AG08395 (cell line): ENCODE measurements around the gene ZNF579.
A peak's percentile ranks its signal among the peaks of the same experiment; 100 is the strongest.

Experiments
- DNase-seq: peaks from one replicate; pipeline ENCODE4 v3.0.0; 2012; ENCODE audit warnings: mixed read lengths, low spot score

ZNF579 gene, protein sequence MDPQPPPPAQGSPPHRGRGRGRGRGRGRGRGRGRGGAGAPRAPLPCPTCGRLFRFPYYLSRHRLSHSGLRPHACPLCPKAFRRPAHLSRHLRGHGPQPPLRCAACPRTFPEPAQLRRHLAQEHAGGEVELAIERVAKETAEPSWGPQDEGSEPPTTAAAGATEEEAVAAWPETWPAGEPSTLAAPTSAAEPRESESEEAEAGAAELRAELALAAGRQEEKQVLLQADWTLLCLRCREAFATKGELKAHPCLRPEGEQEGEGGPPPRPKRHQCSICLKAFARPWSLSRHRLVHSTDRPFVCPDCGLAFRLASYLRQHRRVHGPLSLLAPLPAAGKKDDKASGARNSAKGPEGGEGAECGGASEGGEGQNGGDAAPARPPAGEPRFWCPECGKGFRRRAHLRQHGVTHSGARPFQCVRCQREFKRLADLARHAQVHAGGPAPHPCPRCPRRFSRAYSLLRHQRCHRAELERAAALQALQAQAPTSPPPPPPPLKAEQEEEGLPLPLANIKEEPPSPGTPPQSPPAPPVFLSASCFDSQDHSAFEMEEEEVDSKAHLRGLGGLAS

DNA sequence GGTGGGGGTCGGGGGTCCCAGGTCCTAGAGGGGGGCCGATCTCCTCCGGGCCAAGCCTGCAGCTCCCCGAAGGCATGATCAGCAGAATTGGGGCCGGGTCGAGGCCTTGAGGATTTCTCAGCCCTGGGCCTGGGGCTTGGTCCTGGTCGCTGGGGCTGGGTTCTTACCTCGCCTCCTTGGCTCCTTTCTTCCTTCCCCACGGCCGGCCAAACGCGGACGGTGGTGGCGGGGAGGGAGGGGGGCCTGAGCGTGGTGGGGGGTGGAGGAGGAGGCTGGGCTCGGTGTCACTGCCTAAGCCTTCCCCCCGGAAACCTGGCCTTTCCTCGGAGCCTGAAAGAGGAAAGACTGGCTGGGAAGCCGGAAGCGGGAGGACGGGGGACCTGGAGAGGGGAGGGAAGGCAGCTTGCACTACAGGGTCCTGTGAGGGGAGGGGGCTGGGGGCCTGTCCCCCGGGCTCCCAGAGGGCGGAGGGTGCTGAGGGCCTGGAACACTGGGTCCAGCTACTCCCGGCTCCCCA, at the start of gene ZNF579:
TSS of gene ZNF579 (minus strand) at position 221 of the 517 bp plus-strand sequence. CDS start 1,209 bp downstream, outside the sequence.
- peak; percentile 92 for DNase-seq

DNA sequence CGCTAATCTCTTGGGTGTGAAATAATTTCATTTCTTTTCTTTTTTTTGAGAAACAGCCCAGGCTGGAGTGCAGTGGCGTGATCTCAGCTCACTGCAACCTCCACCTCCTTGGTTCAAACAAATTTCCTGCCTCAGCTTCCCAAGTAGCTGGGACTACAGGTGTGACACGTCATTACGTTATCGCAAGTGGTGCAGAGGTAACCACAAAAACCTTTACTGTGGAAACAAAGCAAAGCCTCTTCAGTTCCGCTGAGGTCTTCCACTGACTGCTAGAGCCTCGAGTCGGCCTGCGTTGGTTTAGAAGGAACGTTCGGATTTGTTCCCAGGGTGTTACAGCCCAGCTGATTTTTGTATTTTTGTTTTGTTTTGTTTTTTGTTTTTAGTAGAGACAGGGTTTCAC, 45.7 kb upstream of the ZNF579 start:
- DNase-seq: no peak

DNA sequence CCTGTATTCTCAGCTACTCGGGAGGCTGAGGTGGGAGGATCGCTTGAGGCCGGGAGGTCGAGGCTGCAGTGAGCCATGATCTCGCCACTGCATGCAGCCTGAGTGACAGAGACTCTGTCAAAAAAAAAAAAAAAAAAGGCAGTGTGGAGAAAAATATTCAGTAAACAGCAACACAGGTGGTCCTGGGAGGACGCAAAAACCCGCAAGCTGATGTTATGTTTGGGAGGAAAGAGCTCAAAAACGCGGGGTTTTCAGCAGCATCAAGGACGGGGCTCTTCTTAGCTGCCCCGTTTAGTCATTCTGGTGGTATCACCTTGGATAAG, 44.3 kb upstream of the ZNF579 start:
- no peak for DNase-seq

DNA sequence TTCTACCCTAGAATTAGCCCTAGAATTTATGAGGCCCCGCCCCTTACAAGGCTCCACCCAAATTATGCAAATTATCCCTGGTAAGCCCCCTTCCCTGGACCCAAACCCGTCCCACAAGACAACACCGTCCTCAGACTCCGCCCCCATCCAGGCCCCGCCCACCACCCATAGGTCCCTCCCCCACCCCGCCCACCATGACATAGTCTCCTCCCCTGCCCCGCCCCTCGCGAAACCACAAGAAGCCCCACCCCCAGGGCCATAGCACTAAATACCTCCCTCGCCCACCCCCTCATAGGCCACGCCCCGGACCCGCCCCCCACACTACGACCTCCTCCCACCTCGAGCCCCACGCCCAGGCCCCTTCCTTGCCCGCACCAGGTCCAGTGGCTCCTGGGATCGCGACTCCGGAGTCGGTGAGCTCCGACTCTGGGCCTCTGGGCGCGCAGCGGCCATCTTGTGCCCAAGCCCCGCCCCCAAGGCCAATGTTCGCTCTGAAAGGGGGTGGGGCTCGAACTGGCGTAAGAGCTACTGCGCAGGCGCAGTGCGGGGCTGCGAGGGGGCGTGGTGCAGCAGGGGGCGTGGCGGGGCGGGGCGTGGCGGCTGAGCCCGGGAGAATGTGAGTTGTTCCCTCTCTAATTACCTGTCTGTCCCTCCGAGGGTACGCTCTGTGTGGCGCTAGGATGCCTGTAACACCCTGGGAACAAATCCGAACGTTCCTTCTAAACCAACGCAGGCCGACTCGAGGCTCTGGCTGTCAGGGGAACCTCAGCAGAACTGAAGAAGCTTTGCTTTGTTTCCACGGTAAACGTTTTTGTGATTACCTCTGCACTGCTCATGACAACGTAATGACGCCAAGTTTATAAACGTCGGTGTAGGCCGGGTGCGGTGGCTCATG, 43.7 kb upstream of the ZNF579 start, which contains the start of gene ZNF784:
TSS of gene ZNF784 (minus strand) at position 458 of the 895 bp plus-strand sequence. CDS start at position 453, 5 bp downstream.
- DNase-seq: peak; percentile 99

DNA sequence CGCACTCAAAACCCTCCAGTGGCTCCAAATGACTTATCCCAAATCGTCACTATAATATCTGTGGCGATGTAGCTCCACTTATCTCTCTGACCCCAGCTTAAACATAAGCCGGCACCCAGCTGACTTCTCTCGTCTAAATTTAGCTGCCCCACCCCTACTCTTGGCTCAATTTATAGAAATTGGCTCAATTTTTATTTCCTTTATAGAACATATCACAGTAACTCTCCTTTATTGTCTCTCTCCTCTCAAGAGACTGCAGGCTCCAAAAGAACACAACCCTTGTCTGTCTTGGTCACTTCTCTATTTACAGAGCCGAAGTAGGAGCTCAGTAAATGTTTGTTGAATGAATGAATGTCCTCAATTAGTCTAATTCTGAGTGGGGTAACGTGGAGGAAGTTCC, 42.9 kb upstream of the ZNF579 start:
- no peak for DNase-seq

DNA sequence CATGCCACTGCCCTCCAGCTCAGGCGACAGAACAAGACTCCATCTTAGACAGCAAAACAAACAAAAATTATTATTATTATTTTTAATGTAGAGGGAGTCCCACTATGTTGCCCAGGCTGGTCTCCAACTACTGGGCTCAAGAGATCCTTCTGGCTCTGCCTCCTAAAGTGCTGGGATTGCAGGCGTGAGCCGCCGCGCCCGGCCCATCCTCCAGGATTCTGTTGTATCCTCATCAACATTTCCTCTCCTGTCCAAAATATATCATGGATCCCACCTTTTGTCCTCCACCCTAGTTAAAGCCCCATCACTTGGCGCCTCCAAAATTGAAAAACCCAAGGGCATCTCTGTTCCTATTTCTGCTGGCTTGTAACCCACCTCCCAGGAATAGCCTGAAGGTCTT, 42.5 kb upstream of the ZNF579 start:
- no peak for DNase-seq

DNA sequence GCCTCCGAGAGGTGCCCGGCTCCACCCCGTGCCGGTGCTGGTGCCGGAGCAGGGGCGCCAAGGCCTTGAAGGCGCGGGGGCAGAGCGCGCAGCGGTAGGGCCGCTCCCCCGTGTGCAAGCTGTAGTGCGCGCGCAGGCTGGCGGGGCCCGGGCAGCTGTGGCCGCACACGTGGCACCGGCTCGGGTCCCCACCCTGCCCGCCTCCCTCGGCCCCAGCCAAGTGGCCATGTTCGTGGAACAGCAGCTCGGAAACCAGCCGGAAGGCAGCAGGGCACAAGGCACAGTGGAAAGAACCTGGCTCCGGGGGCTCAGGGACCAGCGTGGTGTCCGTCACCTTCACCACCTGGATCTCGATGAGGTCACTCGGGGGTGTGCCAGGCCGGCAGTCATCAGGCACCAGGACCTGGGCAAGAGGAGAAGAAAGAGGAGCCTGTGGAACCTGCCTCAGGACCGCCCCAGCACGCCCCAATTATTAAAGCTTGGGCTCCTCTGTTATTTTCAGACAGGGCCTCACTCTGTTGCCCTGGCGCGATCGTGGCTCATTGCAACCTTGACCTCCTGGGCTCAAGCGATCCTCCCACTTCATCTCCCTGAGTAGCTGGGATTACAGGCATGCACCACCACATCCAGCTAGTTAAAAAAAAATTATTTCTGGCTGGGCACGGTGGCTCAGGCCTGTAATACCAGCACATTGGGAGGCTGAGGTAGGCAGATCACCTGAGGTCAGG, 41.8 kb upstream of the ZNF579 start:
- DNase-seq: no peak

DNA sequence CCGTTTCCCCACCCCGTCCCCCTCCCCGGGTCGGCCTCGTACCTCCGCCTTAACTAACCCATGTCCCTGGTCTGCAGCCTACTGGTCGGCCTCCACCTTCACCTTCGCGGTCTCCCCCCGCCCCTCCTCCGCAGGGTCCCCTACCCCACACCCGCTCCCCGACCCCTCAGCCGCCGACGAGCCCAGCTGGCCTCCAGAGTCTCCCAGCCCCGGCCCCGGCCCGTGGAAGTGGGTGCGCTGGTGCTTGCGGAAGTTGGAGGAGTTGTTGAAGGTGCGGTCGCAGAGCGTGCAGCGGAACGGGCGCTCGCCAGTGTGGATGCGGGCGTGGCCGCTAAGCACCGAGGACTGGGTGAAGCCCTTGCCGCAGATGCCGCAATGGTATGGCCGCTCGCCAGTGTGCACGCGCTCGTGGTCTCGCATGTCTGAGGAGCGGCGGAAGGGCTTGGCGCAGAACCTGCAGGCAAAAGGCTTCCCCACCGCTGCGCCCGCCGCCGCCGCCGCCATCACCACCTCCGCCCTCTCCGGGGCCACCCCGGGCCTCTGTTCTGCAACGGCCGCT, 41.1 kb upstream of the ZNF579 start:
- DNase-seq: no peak

DNA sequence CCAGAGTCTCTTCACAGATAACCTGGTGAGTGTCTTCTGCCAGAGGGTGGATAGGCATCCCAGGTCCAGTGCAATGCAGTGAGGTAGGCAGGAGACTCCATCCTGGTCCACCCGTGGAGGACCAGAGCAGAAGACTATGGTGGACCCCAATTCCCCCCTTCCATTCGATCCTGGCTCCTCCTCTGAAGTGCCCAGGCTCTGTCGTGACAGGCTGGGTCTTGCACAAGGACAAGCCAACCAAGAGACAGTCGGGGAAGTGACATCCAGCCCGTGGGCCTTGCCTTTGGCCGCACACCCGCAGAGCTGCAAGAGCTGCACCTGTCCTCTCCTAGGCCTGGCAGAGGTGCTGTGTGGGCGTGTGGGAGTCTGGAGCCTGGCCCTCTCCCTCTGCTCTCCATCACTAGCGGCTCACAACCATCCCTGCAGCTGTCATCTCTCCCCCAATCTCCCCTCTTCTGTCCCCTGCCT, 40.6 kb upstream of the ZNF579 start:
- no peak for DNase-seq

DNA sequence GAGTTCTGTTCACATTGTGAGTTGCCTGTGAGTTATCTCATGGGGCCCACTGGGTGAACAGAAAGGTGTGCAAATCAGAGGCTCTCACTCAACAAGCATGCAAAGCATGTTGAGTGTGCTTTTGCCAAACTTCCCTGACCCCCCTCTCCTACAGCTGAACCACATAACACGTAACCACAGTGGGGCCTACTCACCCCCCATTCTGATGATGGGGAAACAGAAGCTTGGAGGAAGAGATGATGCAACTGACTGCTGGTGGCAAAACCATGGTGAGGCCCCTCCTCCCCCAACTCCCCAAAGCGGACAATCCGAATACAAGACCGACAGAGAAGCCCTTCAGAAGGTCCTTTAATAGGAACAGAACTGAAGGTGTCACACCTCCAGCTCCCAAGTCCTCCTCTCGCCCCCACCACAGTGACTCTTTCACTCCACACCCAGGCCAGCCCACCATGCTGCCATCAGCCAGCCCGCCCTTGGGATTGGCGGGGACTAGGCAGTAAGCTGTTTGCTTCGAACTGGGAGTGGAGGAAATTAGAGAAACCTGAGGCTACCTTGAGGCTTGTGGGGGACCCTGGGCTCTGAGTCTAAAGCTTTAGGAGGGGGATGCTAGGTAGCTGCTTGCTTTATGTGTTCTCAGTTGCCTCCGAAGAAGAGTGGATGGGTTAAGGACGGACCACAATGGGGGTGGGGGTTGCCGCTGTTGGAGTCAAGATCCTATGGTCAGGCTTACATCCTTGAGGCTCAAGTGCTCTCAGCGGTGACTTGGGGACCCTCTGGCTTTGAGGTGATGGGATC, 40.0 kb upstream of the ZNF579 start:
- no peak for DNase-seq

DNA sequence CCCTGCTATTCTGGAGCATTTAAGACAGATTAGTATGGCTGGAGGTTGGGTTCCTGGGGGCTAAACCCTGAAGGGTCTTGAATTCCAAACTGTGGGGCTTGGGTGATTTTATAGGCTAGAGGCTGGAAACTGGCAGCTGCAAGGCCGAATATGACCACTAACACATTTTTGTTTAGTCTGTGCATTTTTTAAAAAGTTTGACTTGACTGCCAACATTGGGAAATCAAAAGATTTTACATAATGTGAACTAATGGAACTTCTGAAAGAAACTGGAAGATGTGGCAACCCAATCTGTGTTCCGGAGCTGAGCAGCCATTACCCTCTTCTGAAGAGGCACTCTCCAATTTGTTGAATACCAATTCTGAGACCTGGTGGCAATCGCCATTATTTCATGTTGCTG, 38.6 kb upstream of the ZNF579 start:
- peak; percentile 29 for DNase-seq

DNA sequence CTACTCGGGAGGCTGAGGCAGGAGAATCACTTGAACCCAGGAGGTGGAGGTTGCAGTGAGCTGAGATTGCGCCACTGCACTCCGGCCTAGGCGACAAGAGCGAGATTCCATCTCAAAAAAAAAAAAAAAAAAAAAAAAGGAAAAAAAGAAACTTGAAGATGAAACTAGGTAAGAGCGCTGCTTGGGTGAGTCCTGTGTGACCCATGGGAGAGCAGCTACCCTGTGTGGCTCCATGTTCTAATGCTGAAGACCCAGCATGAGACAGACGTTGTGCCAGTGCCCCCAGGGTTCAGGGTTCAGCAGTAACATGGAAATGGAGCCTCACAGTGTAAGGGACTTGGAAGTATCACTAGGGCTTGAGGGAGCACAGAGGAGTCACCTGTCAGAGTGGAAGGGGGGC, 37.8 kb upstream of the ZNF579 start:
- no peak for DNase-seq

DNA sequence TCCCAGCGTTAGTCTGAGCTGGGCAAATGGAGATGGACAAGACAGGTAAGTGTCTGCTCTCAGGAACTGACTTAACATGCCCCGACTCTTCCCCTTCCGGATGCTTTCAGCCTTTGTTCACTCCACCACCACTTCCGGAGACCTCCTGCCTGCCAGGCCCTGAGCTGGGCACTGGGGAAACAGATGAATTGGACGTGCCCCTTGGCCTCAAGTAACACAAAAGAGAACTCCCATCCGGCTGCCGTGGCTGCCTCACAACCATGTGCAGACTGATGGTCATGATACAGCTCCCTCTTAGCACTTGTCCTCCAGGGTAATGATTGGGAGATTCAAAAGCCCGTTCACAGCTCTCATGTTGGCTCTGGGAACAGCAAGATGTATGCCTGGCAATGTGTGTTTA, 36.8 kb upstream of the ZNF579 start:
- no peak for DNase-seq

DNA sequence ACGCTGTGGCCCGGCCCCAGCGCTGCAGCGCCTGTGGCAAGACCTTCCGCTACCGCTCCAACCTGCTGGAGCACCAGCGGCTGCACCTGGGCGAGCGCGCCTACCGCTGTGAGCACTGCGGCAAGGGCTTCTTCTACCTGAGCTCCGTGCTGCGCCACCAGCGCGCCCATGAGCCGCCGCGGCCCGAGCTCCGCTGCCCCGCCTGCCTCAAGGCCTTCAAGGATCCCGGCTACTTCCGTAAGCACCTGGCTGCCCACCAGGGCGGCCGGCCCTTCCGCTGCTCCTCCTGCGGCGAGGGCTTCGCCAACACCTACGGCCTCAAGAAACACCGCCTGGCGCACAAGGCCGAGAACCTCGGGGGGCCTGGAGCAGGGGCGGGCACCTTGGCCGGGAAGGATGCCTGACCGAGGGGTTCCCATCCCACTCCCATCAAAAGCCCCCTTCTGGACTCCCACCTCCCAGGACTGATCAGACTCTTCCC, 35.8 kb upstream of the ZNF579 start:
- DNase-seq: no peak

DNA sequence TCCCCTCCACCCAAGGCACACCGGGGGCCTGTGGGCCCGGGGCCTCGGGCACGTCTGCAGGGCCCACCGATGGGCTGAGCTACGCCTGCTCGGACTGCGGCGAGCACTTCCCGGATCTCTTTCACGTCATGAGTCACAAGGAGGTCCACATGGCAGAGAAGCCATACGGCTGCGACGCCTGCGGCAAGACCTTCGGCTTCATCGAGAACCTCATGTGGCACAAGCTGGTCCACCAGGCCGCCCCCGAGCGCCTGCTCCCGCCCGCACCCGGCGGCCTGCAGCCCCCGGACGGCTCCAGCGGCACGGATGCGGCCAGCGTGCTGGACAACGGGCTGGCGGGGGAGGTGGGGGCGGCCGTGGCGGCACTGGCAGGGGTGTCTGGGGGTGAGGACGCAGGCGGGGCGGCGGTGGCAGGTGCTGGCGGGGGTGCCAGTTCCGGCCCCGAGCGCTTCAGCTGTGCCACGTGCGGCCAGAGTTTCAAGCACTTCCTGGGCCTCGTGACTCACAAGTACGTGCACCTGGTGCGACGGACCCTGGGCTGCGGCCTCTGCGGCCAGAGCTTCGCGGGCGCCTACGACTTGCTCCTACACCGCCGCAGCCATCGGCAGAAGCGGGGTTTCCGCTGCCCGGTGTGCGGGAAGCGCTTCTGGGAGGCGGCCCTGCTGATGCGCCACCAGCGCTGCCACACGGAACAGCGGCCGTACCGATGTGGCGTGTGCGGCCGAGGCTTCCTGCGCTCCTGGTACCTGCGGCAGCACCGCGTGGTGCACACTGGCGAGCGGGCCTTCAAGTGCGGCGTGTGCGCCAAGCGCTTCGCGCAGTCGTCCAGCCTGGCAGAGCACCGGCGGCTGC, 35.1 kb upstream of the ZNF579 start:
- no peak for DNase-seq

DNA sequence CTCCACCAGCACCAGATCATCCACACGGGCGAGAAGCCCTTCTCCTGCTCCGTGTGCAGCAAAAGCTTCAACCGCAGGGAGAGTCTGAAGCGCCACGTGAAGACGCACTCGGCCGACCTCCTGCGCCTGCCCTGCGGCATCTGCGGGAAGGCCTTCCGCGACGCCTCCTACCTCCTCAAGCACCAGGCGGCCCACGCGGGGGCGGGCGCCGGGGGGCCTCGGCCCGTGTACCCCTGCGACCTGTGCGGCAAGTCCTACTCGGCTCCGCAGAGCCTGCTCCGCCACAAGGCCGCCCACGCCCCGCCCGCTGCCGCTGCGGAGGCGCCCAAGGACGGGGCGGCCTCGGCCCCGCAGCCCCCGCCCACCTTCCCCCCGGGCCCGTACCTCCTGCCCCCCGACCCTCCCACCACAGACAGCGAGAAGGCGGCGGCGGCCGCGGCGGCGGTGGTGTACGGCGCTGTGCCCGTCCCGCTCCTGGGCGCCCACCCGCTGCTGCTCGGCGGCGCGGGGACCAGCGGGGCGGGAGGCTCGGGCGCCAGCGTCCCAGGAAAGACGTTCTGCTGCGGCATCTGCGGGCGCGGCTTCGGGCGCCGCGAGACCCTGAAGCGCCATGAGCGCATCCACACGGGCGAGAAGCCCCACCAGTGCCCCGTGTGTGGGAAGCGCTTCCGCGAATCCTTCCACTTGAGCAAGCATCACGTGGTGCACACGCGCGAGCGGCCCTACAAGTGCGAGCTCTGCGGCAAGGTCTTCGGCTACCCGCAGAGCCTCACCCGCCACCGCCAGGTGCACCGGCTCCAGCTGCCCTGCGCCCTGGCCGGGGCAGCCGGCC, 34.3 kb upstream of the ZNF579 start:
- DNase-seq: no peak

DNA sequence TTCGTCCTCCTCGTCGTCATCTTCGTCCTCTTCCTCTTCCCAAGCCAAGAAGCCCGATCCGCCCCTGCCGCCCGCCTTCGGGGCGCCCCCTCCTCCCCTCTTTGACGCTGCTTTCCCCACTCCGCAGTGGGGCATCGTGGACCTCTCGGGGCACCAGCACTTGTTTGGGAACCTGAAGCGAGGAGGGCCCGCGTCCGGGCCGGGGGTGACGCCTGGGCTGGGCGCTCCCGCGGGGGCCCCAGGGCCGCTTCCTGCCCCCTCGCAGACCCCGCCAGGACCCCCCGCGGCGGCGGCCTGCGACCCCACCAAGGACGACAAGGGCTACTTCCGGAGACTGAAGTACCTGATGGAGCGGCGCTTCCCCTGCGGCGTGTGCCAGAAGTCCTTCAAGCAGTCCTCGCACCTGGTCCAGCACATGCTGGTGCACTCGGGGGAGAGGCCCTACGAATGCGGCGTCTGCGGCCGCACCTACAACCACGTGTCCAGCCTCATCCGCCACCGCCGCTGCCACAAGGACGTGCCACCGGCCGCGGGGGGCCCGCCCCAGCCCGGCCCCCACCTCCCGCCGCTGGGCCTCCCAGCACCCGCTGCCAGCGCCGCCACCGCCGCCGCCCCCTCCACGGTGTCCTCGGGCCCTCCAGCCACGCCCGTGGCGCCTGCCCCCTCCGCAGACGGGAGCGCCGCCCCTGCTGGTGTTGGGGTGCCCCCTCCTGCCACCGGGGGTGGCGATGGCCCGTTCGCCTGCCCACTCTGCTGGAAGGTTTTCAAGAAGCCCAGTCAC, 33.5 kb upstream of the ZNF579 start:
- DNase-seq: no peak

DNA sequence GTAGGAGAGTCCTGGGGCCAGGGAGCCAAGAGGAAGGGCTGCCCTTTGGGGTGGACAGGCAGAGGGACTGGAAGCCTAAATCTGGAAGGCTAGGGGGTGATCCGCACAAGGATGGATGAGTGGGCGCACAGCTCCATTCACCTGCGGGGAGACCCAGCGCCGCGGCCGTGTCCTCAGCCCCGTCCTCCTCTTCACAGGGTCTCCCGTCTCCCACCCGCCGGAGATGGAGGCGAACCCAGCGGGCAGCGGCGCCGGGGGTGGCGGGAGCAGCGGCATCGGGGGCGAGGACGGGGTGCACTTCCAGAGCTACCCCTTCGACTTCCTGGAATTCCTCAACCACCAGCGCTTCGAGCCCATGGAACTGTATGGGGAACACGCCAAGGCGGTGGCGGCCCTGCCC, 32.7 kb upstream of the ZNF579 start:
- DNase-seq: no peak
